Measurements from ENCODE around the gene WDFY2.

The WDFY2 gene

DNA sequence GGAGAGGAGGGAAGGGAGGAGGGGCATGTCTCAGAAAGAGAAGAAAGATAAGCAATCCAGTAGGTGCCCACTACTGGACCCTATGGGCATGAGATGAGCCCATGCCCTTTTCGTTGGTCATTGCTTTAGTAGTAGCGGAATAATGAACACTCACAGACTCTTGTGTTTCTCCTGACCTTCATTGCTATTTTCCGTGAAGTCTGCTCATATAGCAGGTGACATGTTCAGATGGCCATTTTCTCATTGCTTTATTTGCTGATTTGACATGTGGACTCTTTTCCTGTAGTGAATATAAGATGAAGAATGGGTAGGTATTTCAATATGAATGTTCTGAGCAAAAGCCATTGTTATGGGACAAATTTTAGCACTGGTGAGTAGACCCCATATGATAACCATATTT, 16.4 kb downstream of the WDFY2 start:
- Histone ChIP-seq H3K27me3 (ENCODE audit: low read length) (no peaks in the 10 kb centered on the region), H3K4me3 (ENCODE audit: insufficient read depth, low read length, poor library complexity, severe bottlenecking) (no peak overlapping the region), H4K20me1 (ENCODE audit: low read depth, low read length) (no peaks in the 10 kb centered on the region), H3K9me3 (ENCODE audit: insufficient read depth, low read length) (no peaks in the 10 kb centered on the region), H3K4me2 (ENCODE audit: low read depth, low read length, poor library complexity, severe bottlenecking) (no peak overlapping the region), H3F3A (ENCODE audit: insufficient read depth) (no peaks in the 10 kb centered on the region), H3K36me3 (ENCODE audit: low read length) (no peaks in the 10 kb centered on the region), H3K27ac (ENCODE audit: low read depth, low read length) (no peak overlapping the region), H3K79me2 (ENCODE audit: insufficient read depth, low read length) (no peaks in the 10 kb centered on the region), H3K9me2 (replicated peaks; ENCODE audit: insufficient read depth, low read length) (no peaks in the 10 kb centered on the region), H2AFZ (ENCODE audit: low read depth, low read length, severe bottlenecking) (no peak overlapping the region), H3K9ac (ENCODE audit: low read length) (no peak overlapping the region)
- TF ChIP-seq, protein P1, sequence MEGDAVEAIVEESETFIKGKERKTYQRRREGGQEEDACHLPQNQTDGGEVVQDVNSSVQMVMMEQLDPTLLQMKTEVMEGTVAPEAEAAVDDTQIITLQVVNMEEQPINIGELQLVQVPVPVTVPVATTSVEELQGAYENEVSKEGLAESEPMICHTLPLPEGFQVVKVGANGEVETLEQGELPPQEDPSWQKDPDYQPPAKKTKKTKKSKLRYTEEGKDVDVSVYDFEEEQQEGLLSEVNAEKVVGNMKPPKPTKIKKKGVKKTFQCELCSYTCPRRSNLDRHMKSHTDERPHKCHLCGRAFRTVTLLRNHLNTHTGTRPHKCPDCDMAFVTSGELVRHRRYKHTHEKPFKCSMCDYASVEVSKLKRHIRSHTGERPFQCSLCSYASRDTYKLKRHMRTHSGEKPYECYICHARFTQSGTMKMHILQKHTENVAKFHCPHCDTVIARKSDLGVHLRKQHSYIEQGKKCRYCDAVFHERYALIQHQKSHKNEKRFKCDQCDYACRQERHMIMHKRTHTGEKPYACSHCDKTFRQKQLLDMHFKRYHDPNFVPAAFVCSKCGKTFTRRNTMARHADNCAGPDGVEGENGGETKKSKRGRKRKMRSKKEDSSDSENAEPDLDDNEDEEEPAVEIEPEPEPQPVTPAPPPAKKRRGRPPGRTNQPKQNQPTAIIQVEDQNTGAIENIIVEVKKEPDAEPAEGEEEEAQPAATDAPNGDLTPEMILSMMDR (IDR thresholded peaks at IDR 0.05; ENCODE audit: insufficient read depth, low read length, poor library complexity, severe bottlenecking) = no peak
- no peak for TF ChIP-seq EZH2phosphoT487 (conservative IDR thresholded peaks at IDR 0.05; ENCODE audit: low read length)

DNA sequence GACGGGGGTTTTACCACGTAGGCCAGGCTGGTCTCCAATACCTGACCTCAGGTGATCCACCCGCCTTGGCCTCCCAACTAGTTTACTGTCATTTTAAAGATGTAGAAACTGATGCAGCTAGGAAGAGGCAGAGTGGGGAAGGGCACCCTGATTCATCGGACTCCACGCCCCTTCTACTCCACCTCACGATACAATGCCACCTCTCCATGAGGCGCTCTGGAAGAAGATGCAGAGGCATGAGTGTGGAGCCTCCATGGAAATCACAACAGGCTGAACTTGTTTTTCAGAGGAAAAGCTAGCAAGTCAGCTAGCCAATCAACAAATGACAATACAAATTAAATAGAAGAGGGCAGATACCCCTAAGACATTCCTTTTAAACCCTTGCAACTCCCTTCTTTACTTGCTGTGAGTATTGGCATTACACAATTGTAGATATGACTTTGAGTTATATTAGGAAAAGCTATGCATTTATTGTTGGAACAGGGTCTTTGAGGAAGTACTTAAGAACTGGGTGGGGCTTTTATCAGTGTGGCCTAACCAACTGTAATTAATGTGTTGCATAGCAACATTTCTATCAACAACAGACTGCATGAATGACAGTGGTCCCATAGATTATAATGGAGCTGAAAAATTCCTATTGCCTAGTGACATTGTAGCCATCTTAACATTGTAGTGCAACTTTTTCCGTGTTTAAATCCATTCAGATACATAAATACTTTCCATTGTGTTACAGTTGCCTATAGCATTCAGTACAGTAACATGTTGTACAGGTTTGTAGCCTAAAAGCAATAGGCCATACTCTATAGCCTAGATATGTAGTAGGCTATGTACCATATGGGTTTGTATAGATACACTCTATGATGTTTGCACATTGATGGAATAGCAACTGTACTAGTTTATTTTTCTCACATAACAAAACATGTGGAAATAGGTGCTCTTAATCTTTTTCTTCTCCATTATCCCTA, 17.6 kb downstream of the WDFY2 start:
- H3K4me2 ChIP-seq (ENCODE audit: low read depth, low read length, poor library complexity, severe bottlenecking) = no peak overlapping the region
- no peaks in the 10 kb centered on the region for H3K79me2 ChIP-seq (ENCODE audit: insufficient read depth, low read length)
- no peak overlapping the region for H3K4me3 ChIP-seq (ENCODE audit: insufficient read depth, low read length, poor library complexity, severe bottlenecking)
- H3K36me3 ChIP-seq (ENCODE audit: low read length) = no peaks in the 10 kb centered on the region
- H3K9ac ChIP-seq (ENCODE audit: low read length) = no peak overlapping the region
- H4K20me1 ChIP-seq (ENCODE audit: low read depth, low read length) = no peaks in the 10 kb centered on the region
- H3K27ac ChIP-seq (ENCODE audit: low read depth, low read length) = no peak overlapping the region
- no peaks in the 10 kb centered on the region for H3K9me3 ChIP-seq (ENCODE audit: insufficient read depth, low read length)
- H3K27me3 ChIP-seq (ENCODE audit: low read length) = no peaks in the 10 kb centered on the region
- no peak for TF ChIP-seq EZH2phosphoT487 (conservative IDR thresholded peaks at IDR 0.05; ENCODE audit: low read length)
- TF ChIP-seq, protein P1 (IDR thresholded peaks at IDR 0.05; ENCODE audit: insufficient read depth, low read length, poor library complexity, severe bottlenecking) = no peak
- no peaks in the 10 kb centered on the region for H3F3A ChIP-seq (ENCODE audit: insufficient read depth)
- no peaks in the 10 kb centered on the region for H3K9me2 ChIP-seq (replicated peaks; ENCODE audit: insufficient read depth, low read length)
- H2AFZ ChIP-seq (ENCODE audit: low read depth, low read length, severe bottlenecking) = no peak overlapping the region

DNA sequence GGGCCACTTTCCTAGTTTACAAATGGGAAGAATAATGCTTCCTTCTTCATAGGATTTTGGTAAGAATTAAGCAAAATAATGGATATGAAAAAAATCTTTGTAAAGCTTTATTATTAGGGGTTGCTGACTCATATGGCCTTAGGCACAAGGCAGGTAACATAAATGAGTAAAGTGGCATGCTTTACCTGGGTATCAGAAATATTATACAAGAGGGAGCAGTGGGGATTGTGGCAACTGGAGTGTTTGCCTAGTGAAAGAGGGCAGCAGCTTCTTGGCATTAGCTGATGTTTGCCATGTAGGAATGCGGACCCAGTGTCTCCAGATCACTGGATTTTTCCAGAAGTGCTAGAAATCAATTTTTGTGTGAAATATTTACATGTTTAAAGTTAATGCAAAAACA, 19.5 kb downstream of the WDFY2 start:
- H3K9ac ChIP-seq (ENCODE audit: low read length) = no peak overlapping the region
- H3K9me3 ChIP-seq (ENCODE audit: insufficient read depth, low read length) = no peaks in the 10 kb centered on the region
- no peak overlapping the region for H2AFZ ChIP-seq (ENCODE audit: low read depth, low read length, severe bottlenecking)
- no peaks in the 10 kb centered on the region for H3K9me2 ChIP-seq (replicated peaks; ENCODE audit: insufficient read depth, low read length)
- no peaks in the 10 kb centered on the region for H3F3A ChIP-seq (ENCODE audit: insufficient read depth)
- H3K36me3 ChIP-seq (ENCODE audit: low read length) = no peaks in the 10 kb centered on the region
- H3K27me3 ChIP-seq (ENCODE audit: low read length) = no peaks in the 10 kb centered on the region
- H3K4me3 ChIP-seq (ENCODE audit: insufficient read depth, low read length, poor library complexity, severe bottlenecking) = no peak overlapping the region
- H4K20me1 ChIP-seq (ENCODE audit: low read depth, low read length) = 0 out of 2 replicates have a peak, but pooled peaks cover under 1% of the 10 kb centered on the region
- H3K79me2 ChIP-seq (ENCODE audit: insufficient read depth, low read length) = no peaks in the 10 kb centered on the region
- no peak overlapping the region for H3K27ac ChIP-seq (ENCODE audit: low read depth, low read length)
- TF ChIP-seq, protein P1 (IDR thresholded peaks at IDR 0.05; ENCODE audit: insufficient read depth, low read length, poor library complexity, severe bottlenecking) = no peak
- no peak for TF ChIP-seq EZH2phosphoT487 (conservative IDR thresholded peaks at IDR 0.05; ENCODE audit: low read length)
- no peak overlapping the region for H3K4me2 ChIP-seq (ENCODE audit: low read depth, low read length, poor library complexity, severe bottlenecking)
